NCI-H146 treated with DMSO at 0.1 percent for 48 hours (cell line): ENCODE data around the gene HSPB8.

Source experiments
- DNase-seq: peaks from one replicate; lab custom pipeline; 2025; ENCODE audit not compliant: unreplicated experiment; lab: John Stamatoyannopoulos, UW

HSPB8 gene, protein sequence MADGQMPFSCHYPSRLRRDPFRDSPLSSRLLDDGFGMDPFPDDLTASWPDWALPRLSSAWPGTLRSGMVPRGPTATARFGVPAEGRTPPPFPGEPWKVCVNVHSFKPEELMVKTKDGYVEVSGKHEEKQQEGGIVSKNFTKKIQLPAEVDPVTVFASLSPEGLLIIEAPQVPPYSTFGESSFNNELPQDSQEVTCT

DNA sequence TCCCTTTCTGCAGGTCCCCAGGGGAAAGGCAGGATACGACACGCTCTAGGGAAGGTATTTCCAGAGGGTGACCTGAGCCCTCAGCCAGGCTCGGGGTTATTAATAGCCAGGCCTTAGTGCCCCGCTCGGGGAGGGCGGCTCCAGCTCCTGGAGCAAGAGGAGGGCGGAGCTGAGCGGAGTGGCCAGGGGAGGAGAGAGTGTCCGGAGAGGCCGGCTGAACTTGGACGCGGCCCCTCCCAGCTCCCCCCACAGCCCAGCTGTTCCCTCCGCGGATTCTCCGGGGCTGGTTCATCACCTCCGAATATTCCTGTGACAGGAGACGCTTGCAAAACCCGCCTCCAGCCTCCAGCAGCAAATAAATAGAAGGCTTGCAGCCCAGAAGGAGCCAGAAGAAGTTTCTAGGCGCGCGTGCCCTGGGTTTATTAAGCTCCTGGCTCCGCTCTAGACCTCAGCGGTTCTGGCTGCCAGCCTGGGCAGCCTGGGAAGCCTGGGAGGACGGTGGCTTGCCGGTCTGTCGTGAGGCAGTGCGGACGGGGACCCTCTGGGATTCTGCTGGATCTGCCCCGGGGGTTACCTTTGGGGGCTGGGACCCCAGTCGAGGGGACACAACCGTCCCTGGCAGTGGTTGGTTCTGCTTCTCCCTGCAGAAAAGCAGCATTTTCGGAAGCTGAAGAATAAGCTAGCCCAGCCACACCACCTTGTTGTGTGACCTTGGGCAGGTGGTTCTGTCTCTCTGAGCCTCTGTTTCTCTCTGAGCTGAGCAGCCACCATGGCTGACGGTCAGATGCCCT, at the start of gene HSPB8:
Gene HSPB8, plus strand, starts transcription at position 388 of the 791 bp plus-strand sequence. Its CDS starts 382 bp downstream, at position 770.
- peak; percentile 50 for DNase-seq

DNA sequence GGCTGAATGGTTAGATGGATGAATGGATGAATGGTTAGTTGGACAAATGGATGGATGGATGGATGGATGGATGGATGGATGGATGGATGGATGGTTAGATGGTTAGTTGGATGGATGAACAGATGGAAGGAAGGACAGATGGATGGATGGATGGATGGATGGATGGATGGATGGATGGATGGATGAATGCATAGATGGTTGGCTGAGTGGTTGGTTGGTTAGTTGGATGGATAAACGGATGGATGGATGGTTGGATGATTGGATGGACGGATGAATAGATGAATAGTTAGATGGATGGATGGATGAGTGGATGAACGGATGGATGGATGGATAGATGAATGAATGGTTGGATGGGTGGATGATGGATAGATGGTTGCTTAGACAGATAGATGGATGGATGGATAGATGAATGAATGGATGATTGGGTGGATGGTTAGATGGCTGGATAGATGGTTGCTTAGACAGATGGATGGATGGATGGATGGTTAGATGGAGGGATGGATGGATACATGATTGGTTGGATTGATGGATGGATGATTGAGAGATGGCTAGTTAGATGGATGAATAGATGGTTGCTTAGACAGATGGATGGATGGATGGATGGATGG, 48.8 kb upstream of the HSPB8 start:
- DNase-seq, result no peak

DNA sequence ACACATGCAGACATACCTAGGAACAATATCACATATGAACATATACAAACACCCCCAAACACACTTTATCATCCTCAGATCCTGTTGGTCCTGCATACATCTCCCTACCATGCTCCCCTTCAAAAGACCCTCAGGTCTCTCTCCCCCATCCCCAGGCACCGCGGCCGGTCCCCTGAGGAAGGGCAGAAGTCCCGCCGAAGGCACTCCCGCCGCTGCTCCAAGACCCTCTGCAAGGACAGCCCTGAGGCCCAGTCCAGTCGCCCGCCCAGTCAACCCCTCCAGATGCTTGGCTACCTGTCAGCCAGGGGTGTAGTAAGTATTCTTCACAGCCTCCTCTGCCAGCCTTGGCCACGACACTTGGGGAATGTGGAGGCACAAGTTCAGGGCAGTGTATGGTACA, 48.2 kb upstream of the HSPB8 start:
- DNase-seq, result no peak

DNA sequence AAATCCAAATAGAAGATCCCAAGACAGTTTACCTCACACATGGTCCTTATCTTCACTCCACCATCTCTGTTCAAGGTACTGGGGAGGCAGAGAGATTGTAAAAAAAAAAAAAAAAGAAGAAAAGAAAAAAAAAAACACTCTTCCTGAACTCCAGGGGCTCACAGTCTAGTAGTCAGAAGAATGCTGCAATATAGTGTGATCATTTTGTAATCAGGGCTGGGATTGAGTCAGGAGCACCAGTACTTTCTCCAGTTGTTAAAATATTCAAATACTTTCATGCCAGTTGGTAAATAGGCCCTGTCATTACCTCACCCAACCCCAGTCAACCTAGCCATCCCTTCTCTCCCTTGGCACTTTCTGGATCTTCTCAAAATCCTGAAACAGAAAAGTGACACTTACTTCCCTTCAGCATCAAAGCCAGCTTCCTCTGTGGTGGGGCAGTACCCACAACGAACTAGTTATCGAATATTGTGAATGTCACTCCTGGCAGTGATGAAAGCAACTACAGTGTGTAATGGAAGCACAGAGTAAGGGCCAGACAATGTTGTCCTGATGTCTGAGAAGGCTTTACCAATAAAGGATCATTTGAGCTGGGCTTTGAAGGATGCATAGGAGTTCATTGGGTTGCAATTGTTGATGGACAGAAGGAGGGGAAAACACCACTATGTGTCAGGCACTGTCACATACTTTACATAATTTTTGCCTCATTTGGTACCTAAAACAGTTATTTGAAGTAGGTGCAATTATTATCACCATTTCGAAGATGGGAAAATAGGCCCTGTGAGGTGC, 44.3 kb upstream of the HSPB8 start:
- DNase-seq, result no peak

DNA sequence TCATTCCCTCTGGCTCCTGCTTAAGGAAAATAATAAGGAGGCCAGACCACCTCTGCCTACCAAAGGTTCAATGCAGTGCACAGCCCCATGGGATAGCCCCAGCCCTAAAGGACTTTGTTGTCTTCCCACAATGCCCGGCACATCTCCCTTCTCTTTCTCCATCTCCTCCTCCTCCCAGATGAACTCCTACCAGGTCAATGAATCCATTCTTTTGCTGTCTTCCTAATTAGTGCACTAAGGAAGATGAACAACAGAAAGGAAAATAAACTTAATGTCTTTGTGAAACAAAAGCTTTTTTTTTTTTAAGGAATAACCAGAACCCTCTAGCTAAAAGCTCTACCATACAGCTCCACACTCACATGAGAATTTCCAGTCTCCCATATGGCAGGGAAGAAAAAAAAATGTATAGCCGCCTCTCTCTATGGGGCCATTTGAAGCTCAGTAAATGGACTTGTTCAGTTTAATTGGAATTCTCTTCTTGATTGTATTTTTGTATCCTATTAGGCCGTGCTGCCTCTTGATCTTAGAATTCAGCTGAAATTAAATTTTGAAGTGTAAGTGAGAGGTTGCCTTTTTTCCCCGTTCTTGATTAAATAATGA, 41.8 kb upstream of the HSPB8 start:
- DNase-seq, result no peak

DNA sequence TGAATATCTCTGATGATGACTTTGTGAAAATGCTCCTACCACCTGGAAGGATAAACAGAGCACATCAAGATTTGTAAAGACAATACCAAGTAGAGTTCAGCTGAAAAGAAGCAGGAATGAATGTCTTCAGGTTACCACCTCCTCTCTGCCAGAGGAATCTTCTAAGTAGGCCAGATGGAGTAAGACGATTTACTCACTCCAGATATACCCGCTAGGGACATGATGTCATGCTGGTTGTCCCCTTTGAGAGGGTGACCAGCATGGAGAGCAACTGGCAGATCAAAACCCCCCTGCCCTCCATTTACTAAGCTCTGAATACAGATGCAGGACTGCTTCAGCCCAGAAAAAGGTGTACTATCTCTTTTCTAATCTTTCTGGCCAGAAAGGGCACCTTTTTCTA, 39.3 kb upstream of the HSPB8 start:
- no peak for DNase-seq

DNA sequence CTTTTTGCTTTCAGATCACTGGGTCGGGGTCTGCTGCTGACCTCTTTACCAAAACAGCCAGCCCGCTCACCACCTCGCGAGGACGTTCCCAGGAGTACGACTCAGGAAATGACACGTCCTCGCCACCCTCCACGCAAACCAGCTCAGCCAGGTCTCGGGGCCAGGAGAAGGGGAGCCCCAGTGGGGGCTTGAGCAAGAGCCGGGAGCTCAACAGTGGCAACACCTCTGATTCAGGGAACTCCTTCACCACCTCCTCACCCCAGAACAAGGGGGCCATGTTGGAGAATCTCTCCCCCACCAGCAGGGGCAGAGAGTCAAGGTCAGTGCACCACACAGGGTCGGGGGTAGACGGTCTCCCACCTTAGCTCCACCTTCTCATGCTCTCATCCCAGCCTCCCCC, 33.4 kb upstream of the HSPB8 start:
- no peak for DNase-seq

DNA sequence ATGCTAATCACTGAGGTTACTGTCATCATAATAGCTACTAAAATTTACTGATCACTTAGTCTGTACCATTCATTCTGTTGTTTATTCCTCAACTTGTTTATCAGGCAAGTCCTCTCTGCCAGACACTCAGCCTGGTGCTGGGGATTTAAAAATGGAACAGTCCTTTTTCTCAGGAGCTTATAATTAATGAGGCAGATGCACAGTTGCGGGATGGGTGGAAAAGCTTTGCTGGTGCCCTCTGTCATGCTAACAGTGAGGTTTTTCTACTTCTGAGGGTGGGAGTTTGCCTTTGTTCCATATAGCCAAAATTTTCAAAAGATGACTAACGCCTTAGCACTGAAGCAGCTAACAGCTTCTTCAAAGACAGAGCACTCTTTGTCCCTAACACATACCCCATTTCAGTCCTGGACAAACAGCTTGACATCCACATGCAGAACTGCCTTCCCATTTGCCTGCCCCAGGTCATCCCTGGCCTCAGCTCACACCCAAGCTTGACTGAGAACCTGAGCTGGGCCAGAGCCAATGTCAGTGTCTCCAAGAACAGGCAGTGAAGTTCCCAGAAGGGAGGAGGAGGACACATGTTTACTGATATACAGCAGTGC, 30.8 kb upstream of the HSPB8 start:
- no peak for DNase-seq

DNA sequence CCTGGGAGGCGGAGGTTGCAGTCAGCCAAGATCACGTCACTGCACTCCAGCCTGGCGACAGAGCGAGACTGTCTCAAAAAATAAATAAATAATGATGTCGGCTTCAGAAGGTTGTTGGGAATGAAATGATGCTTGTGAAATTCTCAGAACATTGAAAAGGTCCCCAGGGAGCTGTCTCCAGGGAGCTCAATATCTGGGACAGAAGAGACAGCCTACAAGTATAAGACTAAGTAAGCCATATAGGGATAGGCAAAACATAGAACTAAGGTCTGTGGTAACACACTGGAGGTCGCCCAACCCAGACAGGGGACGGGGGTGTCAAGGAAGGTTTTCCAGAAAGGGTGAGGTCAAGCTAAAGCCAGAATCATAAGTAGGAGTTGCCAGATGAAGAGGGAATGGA, 29.5 kb upstream of the HSPB8 start:
- no peak for DNase-seq

DNA sequence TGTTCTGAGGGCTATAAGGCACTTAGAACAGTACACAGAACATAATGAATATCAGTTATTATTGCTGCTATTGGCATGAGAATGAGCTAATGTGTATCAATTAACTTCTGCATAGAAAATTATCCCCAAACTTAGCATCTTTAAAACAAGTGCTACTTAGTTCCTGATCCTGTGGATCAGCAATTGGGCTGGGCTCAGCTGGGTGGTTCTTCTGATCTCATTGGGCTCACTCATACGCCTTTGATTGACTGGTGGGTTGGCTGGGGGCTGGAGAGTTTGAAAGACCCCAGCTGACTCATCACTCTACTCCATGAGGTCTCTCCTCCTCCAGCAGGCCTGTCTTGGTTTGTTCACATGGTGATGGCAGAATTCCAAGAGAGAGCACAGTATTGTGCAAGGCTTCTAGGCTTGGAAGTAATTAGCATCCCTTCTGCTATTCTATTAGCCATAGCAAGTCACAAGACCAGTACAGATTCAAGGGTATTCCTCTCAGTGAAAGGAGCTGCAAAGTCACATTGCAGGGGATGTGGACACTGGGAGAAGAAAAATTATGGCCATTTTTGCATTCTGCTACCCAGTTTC, 27.2 kb upstream of the HSPB8 start:
- DNase-seq, result no peak

DNA sequence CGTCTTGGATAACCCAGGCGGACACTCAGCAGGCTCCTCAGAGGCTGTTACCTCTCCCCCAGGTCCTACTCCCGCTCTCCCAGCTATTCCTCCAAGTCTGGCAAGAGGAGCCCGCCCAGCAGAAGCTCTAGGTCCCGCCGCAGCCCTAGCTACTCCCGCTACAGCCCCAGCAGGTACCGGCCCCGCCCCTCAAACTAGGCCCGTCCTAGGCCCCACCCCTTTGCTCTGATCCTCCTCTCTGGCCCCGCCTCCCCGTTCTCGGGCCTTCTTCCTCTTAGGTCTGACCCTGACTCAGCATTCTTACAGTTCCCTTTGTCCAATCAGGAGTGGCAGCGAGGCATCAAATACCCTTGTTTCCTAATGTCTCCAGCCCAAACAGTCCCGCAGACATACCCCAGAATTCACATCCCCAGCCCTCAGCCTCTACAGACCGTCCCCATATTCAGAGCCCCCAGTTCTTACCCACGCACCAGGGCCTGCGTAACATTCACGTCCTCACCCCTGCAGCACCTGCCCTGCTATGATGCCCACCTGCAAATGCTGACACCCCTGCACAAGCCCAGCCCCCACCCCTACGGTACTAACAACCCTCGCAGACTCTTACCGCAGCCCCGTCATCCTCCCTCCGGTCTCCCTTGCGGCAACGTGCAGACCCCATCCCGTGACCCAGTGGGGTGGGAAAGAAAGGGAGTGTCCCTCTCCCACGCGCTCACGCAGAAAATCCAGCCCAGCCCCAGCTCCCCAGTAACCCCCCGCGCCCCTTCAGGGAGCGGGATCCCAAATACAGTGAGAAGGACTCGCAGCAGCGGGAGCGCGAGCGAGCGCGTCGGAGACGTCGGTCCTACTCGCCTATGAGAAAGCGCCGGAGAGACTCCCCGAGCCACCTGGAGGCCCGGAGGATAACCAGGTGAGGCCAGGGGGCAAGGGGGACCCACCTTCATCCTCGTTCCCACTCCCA, 25.0 kb upstream of the HSPB8 start:
- DNase-seq, result no peak

DNA sequence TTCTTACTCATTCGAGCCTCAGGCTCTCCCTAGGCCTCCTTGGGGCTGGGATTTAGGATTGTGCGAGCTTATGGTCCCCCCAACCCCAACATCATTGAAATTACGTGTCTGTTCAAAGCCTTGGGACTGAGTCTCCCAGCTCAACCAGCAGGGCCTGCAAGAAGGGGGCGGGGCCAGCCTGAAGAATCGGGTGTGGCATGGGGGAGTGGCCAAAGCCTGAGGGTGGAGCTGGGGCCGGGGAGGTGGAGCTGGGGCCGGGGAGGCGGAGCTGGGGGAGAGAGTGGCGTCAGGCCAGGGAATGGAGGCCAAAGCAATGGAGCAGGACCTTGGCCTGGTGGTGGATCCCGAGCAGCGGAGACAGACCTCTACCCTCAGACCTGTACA, 24.3 kb upstream of the HSPB8 start:
- no peak for DNase-seq

DNA sequence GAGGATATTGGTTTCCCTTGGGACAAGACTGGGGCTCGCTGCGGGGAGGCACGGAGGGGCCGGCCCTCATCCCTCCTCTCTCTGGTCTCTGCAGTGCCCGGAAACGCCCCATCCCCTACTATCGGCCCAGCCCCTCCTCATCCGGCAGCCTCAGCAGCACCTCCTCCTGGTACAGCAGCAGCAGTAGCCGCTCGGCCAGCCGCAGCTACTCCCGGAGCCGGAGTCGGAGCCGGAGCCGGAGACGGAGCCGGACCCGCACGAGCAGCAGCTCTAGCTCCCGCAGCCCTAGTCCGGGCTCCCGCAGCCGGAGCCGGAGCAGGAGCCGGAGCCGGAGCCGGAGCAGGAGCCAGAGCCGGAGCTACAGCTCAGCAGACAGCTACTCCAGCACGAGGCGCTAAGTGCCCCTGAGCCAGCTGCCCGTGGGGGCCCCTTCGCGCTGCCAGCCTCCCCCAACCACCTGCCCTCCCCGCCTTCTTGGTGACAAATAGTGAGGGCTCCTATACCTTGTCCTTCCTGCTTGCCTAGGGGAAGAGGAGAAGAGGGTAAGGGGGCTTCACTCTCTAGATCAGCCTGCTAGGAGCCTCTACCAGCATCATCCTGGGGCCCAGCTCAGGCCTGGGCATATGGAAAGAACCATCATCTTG, 22.2 kb upstream of the HSPB8 start:
- DNase-seq, result no peak

DNA sequence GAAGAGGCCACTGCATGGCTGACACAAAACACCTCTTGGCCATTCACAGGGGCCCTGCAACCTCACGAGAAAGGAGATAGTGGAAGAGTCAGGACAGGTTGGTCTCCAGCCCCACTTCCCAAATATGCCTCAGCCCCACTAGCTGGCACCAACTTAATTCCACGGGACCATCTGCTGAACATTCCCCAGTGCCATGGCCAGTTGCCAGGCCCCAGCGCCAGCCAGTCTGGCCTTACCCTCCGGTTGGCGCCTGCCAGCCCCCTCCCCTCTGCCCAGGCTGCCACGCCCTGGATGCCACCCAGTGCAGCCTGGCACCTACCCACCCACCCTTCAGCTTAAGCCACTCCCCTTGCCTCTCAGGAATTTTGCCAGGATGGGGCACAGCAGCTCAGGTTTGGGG, 21.2 kb upstream of the HSPB8 start:
- DNase-seq, result no peak

DNA sequence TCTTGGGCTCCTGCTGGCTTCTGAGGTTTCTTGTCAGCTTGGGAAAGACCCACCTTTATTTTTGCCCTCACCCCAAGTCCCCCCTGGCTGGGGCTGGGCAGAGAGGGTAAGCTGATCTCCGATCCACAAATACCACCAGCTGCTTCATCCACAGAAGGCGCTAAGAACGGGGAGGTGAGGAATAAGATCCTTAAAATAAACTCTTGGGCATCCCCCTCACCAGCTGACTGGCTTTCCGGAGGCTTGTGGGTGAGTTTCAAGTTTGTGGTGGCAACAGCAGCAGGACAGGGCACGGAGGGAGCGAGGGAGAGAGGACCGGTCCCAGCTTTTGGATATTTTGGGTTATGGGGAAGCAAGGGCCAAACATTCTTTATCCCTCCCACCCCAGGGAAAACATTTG, 20.8 kb upstream of the HSPB8 start:
- no peak for DNase-seq

DNA sequence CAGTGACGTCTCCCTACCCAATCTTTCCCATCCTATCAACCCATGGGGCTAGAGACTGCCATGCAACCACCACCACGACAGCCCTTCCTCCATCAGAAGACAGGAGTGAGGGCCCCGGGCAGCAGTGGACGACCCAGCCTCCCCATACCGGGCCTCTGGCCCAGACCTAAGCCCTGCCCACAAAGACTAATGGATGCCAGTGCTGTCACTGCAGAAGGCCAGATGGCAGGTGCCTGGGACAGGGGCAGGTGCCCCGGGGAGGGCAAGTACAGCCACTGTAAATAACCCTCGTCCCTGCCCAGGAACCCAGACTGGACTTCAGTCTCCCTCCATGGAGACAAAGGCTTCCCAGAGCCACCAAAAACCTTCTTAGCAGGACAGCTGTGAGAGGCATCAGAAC, 20.3 kb upstream of the HSPB8 start:
- DNase-seq, result no peak

DNA sequence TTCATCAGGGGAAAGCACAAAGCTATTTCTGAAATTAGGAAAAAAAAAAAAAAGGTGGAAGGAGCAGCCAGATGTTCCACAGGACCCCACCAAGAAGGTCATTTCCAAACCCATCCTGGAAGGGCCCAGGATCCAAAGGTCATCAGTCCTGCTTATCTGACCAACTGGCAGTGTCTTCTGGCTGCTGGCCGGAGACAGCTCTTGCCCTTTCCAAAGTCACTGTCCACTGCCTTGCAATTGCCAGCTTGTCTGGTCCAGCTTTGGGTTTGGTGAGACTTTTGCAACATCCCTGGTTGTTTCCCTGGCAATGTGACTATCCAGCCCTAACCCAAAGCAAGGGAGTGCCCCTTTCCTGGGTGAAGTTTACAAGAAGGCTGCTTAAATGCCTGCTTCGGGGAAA, 18.9 kb upstream of the HSPB8 start:
- DNase-seq, result no peak

DNA sequence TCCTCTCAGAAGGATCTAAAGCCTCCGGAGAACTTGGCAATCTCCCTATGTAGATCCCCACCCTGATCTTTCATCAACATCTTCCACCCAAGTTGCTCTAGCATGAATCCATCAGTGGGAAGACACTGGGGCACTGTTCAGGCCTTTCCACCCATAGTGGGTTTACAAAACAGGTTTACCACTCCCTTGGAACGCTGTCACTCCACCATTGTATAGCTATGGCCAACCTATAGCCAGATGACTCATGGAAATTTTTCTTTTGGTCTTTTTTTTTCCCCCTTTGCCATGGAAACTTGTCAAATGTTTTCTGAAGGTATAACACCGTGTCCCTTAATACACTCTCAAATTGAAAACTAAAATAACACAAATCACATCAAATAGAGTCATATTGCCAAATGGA, 10.8 kb upstream of the HSPB8 start:
- no peak for DNase-seq

DNA sequence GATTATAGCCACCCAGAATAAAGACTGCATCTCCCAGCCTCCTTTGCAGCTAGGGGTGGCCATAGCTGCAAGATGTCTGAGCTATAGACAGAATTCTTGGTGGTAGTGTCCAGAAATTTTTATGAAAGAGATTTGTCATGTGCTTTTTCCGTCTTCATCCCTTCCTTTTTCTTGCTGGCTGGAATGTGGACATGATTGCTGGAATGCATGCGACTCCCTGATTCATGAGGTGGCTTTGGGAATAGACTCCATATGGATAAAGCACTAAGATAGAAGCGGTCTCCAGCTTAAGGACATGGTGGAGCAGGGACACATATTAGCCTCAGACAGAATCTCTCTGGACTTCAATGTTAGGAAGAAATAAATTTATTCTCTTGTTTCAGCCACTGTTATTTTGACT, 10.0 kb upstream of the HSPB8 start:
- DNase-seq, result no peak
